ENCODE measurements around the gene KRT14. TPM values are rescaled to one million over a fixed set of nuclear protein-coding genes. Genes with fewer than 3 reads are reported as not detected.
A peak's percentile ranks its signal among the peaks of the same experiment; 100 is the strongest.

The KRT14 gene
- total RNA-seq, 1 experiment from 2014 or later: not detected

DNA sequence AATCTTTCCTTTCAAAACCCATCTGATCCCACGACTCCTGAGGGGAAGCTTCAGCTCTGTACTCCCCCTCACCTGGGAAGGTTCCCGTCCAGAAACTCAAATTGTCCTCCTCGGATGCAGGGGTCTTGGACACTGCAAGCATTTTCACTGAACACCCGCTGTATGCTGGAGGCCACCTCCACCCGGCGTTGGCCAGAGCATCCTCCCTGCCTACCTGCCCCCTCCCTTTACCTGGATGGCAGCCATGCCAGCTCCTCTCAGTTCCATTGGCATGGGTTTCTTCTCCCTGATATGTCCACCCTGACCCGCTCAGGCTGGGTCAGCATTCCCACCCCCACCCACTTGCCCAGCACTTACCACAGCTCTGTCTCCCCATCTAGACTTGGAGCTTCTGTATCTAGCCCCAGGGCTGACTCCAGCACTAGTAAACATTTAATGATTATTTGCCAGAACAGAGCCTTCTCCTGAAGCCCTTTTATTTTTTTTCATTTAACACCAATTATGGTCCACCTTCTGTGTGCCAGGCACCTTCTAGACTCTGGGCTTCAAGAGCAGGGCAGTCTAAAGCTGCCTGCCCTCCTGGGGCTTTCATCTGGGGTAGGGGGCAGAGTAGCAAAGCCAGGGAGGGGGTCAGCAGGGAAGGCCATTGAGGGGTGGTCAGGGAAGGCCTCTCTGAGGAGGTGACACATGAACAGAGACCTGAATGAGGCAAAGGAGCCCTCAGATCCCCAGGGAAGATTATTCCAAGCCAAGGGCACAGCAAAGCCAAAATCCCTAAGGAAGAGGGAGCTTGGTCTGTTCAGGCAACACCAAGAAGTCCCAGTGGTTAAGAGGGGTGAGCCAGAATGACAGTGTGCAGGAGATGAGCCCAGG, 49.7 kb downstream of the KRT14 start:
- H3K9me3 Mint-ChIP-seq: no peaks in the 10 kb centered on the region; a peak in 1 of 5 replicates
- peaks cover 49 to 62% of the 10 kb centered on the region in 2 experiments for H3K4me1 Mint-ChIP-seq
- no peak overlapping the region for H3K4ac ChIP-seq (ENCODE audit: low read depth, low read length)
- no peaks in the 10 kb centered on the region for H3K27me3 ChIP-seq (ENCODE audit: insufficient read depth, low read length)
- H3K27me3 Mint-ChIP-seq (ENCODE audit: low read depth): peaks cover 18% of the 10 kb centered on the region
- H2AK5ac ChIP-seq (ENCODE audit: insufficient read length, low read length): no peak overlapping the region
- no peaks in the 10 kb centered on the region for H3K36me3 Mint-ChIP-seq (ENCODE audit: insufficient read depth in 1 of 3, low read depth in 3 of 3)
- no peak overlapping the region for H4K91ac ChIP-seq (ENCODE audit: insufficient read length, low read depth, low read length)
- no peak overlapping the region for H3K27ac ChIP-seq (ENCODE audit: insufficient read length, low read depth, low read length)
- no peak overlapping the region for H3T11ph ChIP-seq (ENCODE audit: low read length)
- no peak overlapping the region for H3K4me2 ChIP-seq (ENCODE audit: insufficient read depth, insufficient read length, low read length)
- no peak overlapping the region for H2BK20ac ChIP-seq (ENCODE audit: low read depth, low read length, poor library complexity, severe bottlenecking)
- H3K14ac ChIP-seq (ENCODE audit: insufficient read depth, low read length): 0 out of 2 replicates have a peak overlapping the region, but pooled peaks have one; percentile 33
- H2AFZ ChIP-seq (ENCODE audit: low read length): no peak overlapping the region
- no peak overlapping the region for H2BK12ac ChIP-seq (ENCODE audit: insufficient read length, low read depth, low read length)
- H3K56ac ChIP-seq (ENCODE audit: insufficient read length, low read depth, low read length): no peak overlapping the region
- no peak overlapping the region for H3K18ac ChIP-seq (ENCODE audit: insufficient read length, low read depth, low read length)
- no peaks in the 10 kb centered on the region for H3K79me2 ChIP-seq (ENCODE audit: insufficient read depth, low read length)
- no peaks in the 10 kb centered on the region for H3K9me3 ChIP-seq (ENCODE audit: control insufficient read depth, low read depth, low read length)
- H4K8ac ChIP-seq (replicated peaks; ENCODE audit: insufficient read length, low read depth, low read length): no peak overlapping the region
- no peaks in the 10 kb centered on the region for H3K79me1 ChIP-seq (ENCODE audit: insufficient read depth, low read depth, low read length, poor library complexity, severe bottlenecking)
- H3K23me2 ChIP-seq (ENCODE audit: insufficient read length, low read depth, low read length, poor library complexity, severe bottlenecking): no peaks in the 10 kb centered on the region
- H4K5ac ChIP-seq (ENCODE audit: insufficient read length, low read depth, low read length): no peak overlapping the region
- TF ChIP-seq, protein P1, sequence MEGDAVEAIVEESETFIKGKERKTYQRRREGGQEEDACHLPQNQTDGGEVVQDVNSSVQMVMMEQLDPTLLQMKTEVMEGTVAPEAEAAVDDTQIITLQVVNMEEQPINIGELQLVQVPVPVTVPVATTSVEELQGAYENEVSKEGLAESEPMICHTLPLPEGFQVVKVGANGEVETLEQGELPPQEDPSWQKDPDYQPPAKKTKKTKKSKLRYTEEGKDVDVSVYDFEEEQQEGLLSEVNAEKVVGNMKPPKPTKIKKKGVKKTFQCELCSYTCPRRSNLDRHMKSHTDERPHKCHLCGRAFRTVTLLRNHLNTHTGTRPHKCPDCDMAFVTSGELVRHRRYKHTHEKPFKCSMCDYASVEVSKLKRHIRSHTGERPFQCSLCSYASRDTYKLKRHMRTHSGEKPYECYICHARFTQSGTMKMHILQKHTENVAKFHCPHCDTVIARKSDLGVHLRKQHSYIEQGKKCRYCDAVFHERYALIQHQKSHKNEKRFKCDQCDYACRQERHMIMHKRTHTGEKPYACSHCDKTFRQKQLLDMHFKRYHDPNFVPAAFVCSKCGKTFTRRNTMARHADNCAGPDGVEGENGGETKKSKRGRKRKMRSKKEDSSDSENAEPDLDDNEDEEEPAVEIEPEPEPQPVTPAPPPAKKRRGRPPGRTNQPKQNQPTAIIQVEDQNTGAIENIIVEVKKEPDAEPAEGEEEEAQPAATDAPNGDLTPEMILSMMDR (conservative IDR thresholded peaks at IDR 0.05): no peak
- H3K27ac Mint-ChIP-seq: peak overlapping the region in 1 of 3 experiments; percentile 30; a peak in 1 of 7 replicates
- no peaks in the 10 kb centered on the region for H4K20me1 ChIP-seq (ENCODE audit: control insufficient read depth, insufficient read depth, insufficient read length)
- H2BK15ac ChIP-seq (ENCODE audit: low read depth, low read length): no peak overlapping the region
- no peak overlapping the region for H3K23ac ChIP-seq (ENCODE audit: insufficient read length, low read depth, low read length)
- H2BK120ac ChIP-seq (ENCODE audit: low read depth, low read length, poor library complexity, severe bottlenecking): no peak overlapping the region
- H3K4me3 Mint-ChIP-seq: no peak overlapping the region; a peak in 2 of 5 replicates
- no peak for DNase-seq
- no peak overlapping the region for H3K9ac ChIP-seq (ENCODE audit: extremely low read depth, insufficient read length, low read length)
- peaks cover 2% of the 10 kb centered on the region; the same call in 1 of the 2 replicates for H3K4me1 ChIP-seq (ENCODE audit: insufficient read depth, low read length)
- no CpG with 5 or more reads among the region's 7 CpGs for WGBS (ENCODE audit: extremely low coverage, insufficient read length, low lambda C conversion rate)
- H2BK5ac ChIP-seq (ENCODE audit: insufficient read length, low read length): no peak overlapping the region

All from H9 (cell line).